Fibroblast of villous mesenchyme (primary cell): ENCODE results near the gene DDI2. TPM values are rescaled to one million over a fixed set of nuclear protein-coding genes. Genes with fewer than 3 reads are reported as not detected.

Experiments used
- DNase-seq: peaks from one replicate; pipeline ENCODE4 v3.0.0-alpha.2; 2010; ENCODE audit warnings: low read depth
- H3K4me3 ChIP-seq: 2 replicates; pipeline ENCODE4 v1.5.1; 2011; ENCODE audit warnings: low read depth, mild to moderate bottlenecking, low read length
- total RNA-seq: library from RNA; depleted of rRNA; stranded (reverse); fragments of >200 nt; gene quantifications from 2 replicates; pipeline ENCODE4 v1.2.3, GENCODE V29; 2012
- TF ChIP-seq, protein P1 (sequence below): IDR thresholded peaks from 2 replicates; pipeline ENCODE4 v1.5.1; 2012; ENCODE audit warnings: low read depth, mild to moderate bottlenecking, low read length; ENCODE audit not compliant: insufficient read depth

The DDI2 gene
- total RNA-seq, 1 donor: 15.5 TPM

- no peak for DNase-seq
- TF ChIP-seq, protein P1, sequence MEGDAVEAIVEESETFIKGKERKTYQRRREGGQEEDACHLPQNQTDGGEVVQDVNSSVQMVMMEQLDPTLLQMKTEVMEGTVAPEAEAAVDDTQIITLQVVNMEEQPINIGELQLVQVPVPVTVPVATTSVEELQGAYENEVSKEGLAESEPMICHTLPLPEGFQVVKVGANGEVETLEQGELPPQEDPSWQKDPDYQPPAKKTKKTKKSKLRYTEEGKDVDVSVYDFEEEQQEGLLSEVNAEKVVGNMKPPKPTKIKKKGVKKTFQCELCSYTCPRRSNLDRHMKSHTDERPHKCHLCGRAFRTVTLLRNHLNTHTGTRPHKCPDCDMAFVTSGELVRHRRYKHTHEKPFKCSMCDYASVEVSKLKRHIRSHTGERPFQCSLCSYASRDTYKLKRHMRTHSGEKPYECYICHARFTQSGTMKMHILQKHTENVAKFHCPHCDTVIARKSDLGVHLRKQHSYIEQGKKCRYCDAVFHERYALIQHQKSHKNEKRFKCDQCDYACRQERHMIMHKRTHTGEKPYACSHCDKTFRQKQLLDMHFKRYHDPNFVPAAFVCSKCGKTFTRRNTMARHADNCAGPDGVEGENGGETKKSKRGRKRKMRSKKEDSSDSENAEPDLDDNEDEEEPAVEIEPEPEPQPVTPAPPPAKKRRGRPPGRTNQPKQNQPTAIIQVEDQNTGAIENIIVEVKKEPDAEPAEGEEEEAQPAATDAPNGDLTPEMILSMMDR: no peak
Observed at GRCh38 chr1:15626269-15626950, 9.2 kb downstream of the DDI2 start.

DNA sequence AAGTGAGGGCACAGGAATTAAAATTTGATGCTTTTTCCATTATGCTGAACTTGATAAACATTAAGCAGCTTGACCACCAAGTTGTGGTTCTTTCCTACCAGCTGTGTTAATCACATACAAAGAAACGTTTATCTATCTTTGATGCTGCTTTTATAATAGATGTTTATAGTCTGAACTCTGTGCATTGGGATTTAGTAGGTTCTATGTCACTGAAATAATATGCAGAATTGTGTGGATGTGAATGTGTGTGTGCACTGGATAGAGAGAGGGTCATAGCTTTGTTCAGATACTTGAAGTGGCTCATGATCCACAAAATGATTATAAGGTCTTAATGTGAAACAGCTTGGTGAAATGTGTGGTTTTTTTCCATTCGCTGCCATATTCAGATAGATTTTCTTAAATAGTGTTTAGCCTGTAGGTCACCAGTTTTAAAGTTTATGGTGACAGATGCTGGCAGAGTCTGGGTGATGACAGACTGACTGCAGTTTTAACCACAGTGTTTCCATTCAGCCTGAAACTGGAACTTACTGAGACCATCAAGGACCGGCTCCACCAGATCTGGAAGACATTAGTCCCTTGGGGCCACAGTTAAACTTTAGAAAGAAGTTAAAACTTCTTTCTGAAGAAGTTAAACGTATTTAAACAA, 10.2 kb downstream of the DDI2 start:
- no peak overlapping the region for H3K4me3 ChIP-seq
- TF ChIP-seq, protein P1: no peak
- DNase-seq: peak; percentile 43

More at GRCh38 chr1:15626269-15626950, 9.2 kb downstream of the DDI2 start:
- no peak overlapping the region for H3K4me3 ChIP-seq

- H3K4me3 ChIP-seq: no peak overlapping the region
- DNase-seq: no peak
- TF ChIP-seq, protein P1: no peak
Observed at GRCh38 chr1:15628003-15628402, 10.7 kb downstream of the DDI2 start.

DNA sequence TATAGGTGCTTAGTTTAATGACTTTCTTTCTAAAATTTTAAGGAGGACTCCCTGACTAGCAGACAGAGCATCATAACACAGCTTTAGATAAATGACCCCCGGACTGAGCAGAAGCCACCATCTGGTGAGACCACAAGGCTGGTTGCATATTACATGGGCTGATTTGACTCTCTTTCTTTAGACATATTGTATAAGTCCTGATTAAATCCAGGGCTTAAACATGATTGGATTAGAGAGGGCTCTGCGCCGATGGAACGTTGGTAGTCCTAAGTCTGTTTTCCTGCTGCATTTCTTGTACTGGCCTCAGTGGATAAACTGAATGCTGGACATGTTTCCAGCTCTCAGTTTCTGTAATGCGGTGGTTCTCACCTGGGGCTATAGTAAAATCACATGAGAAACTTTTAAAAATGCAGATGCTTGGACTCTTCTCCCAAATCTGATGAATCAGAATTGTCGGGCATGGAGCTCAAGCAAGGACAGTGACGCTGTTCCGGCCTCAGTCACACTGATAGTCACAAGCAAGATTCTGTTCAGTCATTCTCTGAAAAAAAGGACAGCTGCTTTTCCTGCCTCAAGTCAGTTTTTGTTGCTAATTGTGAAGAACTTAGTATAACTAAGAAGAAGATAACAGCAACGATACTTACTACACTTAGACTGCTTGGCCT, 16.6 kb downstream of the DDI2 start:
- TF ChIP-seq, protein P1: no peak

GRCh38 chr1:15636436-15636835, 19.2 kb downstream of the DDI2 start:
- no peak for DNase-seq
- no peak overlapping the region for H3K4me3 ChIP-seq
- TF ChIP-seq, protein P1: no peak

More for the DNA sequence above, 16.6 kb downstream of the DDI2 start:
- no peak for DNase-seq
- no peak overlapping the region for H3K4me3 ChIP-seq

DNA sequence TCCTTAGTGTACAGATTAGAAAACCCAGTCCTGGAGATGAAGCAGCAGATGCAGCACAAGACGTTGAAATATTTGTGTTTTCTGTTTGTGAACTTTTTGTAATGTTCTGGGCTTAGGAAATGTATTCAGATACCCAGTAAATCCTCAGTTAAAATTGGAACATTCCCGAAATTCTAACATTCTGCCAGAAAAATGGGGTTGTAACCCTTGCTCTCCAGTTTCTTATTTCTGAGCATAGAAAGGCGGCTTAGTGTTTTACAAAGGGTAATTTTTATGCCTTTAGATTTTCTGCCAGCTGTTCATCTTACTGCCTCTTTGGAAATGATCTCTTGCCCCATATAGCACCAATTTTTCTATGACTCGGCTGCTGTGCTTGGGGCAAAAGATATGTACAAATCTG, 20.6 kb downstream of the DDI2 start:
- TF ChIP-seq, protein P1: no peak
- no peak for DNase-seq

More for the DNA sequence above, 20.6 kb downstream of the DDI2 start:
- H3K4me3 ChIP-seq: no peak overlapping the region
